Esophagus squamous epithelium (tissue), 5 donors: ENCODE results near the gene PSMD11. TPM values are rescaled to one million over a fixed set of nuclear protein-coding genes. Genes with fewer than 3 reads are reported as not detected.

ENCODE experiments used
- DNase-seq: peaks from one replicate; lab custom pipeline; 2025; lab: John Stamatoyannopoulos, UW
- H3K27ac ChIP-seq, 4 donors: fragments of 200-600 bp; sonication (generic); one replicate each; pipeline ENCODE4 v1.5.1; 2016 to 2019; ENCODE audit warnings: mild to moderate bottlenecking in 1 of 4
- H3K27me3 ChIP-seq, 4 donors: fragments of 200-600 bp; sonication (generic); 1 replicate in 3 of 4; 2 replicates in 1 of 4; pipeline versions ENCODE4 v1.5.1 to v1.6.0; 2017 to 2021; ENCODE audit warnings: antibody characterized with exemption in 1 of 4
- H3K36me3 ChIP-seq, 3 donors: fragments of 200-600 bp; sonication (generic); one replicate each; pipeline ENCODE4 v1.5.1; 2016 to 2019
- H3K4me1 ChIP-seq, 3 donors: fragments of 200-600 bp; sonication (generic); one replicate each; pipeline ENCODE4 v1.5.1; 2017 to 2019
- H3K4me3 ChIP-seq, 4 donors: fragments of 200-600 bp; sonication (generic); 1 replicate in 3 of 4; 2 replicates in 1 of 4; pipeline ENCODE4 v1.5.1; 2016 to 2019; ENCODE audit warnings: mild to moderate bottlenecking in 2 of 4, moderate library complexity in 1 of 4
- H3K9me3 ChIP-seq, 3 donors: fragments of 200-600 bp; sonication (generic); one replicate each; pipeline ENCODE4 v1.5.1; 2016 to 2019
- POLR2A ChIP-seq, 4 donors: fragments of 450-650 bp; IDR thresholded peaks; one replicate each; pipeline ENCODE4 v1.6.1; 2017; ENCODE audit warnings: antibody characterized with exemption in 4 of 4, mild to moderate bottlenecking in 4 of 4, moderate library complexity in 3 of 4
- WGBS, 2 donors: methylation state at CpG; one replicate each; pipeline ENCODE4 v1.1.5; 2018; 5-methylcytosine and 5-hydroxymethylcytosine counted together
- intact Hi-C: fragments of 100-400 bp; cut with DNase I; formaldehyde crosslinking; loops from one replicate; pipeline ENCODE4 v1.15.0; 2022
- total RNA-seq, 4 donors: library from RNA; depleted of rRNA; stranded (reverse); fragments of >200 nt; gene quantifications; one replicate each; pipeline ENCODE4 v1.1.0, GENCODE V29; 2016
- TF ChIP-seq, protein P1 (sequence below), 6 experiments: fragments of 450-650 bp in 4 of 6; fragments of 200-600 bp in 2 of 6; sonication (generic) in 2 of 6; IDR thresholded peaks; one replicate each; pipeline ENCODE4 v1.5.1; 2016 to 2019; ENCODE audit warnings: antibody characterized with exemption in 6 of 6, mild to moderate bottlenecking in 4 of 6, moderate library complexity in 4 of 6
- donor health status: DM: yes; HTN: yes; CAD: no.

PSMD11 gene
- total RNA-seq, 4 donors from 2014 or later, result 53.5 to 148 (median 70.3) TPM

DNA sequence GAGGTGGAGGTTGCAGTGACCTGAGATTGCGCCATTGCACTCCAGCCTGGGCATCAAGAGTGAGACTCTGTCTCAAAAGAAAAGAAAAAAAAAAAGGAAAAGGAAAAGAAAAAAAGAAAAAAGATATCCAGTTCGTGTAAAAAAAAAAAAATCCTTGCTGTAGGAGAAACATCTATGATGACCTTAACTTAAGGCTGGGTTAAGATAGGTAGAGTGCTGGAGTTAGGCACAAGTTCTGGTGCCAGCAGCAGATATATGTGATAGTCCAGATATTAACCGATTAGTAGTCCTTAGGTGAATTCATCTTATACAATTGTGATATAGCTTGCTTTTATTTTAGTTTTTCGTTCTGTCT lies 17.2 kb downstream of the PSMD11 start:
- WGBS, 2 donors, result 48 to 62% methylated on average over 3 to 4 of the region's 4 CpGs
- no peaks in the 10 kb centered on the region for H3K9me3 ChIP-seq
- DNase-seq, result no peak
- TF ChIP-seq, protein P1, sequence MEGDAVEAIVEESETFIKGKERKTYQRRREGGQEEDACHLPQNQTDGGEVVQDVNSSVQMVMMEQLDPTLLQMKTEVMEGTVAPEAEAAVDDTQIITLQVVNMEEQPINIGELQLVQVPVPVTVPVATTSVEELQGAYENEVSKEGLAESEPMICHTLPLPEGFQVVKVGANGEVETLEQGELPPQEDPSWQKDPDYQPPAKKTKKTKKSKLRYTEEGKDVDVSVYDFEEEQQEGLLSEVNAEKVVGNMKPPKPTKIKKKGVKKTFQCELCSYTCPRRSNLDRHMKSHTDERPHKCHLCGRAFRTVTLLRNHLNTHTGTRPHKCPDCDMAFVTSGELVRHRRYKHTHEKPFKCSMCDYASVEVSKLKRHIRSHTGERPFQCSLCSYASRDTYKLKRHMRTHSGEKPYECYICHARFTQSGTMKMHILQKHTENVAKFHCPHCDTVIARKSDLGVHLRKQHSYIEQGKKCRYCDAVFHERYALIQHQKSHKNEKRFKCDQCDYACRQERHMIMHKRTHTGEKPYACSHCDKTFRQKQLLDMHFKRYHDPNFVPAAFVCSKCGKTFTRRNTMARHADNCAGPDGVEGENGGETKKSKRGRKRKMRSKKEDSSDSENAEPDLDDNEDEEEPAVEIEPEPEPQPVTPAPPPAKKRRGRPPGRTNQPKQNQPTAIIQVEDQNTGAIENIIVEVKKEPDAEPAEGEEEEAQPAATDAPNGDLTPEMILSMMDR (IDR thresholded peaks at IDR 0.05), result no peak
- no peak for TF ChIP-seq POLR2A (IDR thresholded peaks at IDR 0.05)
- H3K27ac ChIP-seq, result no peak overlapping the region
- H3K4me1 ChIP-seq, result peaks cover 0 to 8% (median 0%) of the 10 kb centered on the region in 3 donors
- no peaks in the 10 kb centered on the region for H3K27me3 ChIP-seq
- intact Hi-C loops, result no loop called here
- H3K4me3 ChIP-seq, result no peak overlapping the region
- H3K36me3 ChIP-seq, result peaks cover 4 to 97% (median 26%) of the 10 kb centered on the region in 3 donors

DNA sequence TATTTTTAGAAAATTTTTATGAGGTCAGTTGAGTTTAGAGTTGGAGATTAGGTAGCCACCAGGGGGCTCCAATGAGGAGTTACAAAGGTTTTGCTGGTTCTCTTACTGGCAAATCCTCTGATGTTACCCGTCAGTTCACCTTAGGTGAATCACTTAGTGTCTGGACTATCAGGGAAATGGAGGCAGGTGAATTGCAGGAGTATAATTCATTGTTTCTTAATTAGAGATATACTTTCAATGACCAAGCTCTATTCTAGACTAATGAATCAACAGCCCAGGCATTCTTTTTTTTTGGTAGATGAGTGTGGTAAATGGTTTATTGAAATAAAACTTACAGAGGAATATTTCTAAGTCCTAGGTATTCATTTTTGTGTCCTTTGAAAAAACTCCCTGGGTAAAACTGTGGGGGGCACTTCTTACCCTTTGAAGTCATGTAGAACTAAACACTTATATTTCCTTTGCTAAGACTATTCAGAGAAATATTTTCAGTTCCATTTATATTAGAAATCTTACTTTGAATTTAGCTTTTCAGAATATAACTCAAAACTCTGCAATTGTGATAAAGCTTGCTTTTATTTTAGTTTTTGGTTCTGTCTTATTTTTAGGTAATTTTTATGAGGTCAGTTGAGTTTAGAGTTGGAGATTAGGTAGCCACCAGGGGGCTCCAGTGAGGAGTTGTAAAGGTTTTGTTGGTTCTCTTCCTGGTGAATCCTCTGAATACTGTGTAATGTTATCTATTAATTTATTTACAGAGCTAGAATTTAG lies 17.7 kb downstream of the PSMD11 start:
- TF ChIP-seq, protein P1 (IDR thresholded peaks at IDR 0.05), result peak; percentile 37 to 60 (median 53)
- TF ChIP-seq POLR2A (IDR thresholded peaks at IDR 0.05), result no peak
- Histone ChIP-seq H3K27me3 (no peaks in the 10 kb centered on the region), H3K4me1 (peaks cover 0 to 8% (median 0%) of the 10 kb centered on the region in 3 donors), H3K9me3 (no peaks in the 10 kb centered on the region), H3K4me3 (no peak overlapping the region), H3K36me3 (peaks cover 4 to 97% (median 20%) of the 10 kb centered on the region in 3 donors), H3K27ac (no peak overlapping the region)
- intact Hi-C loops, result no loop called here
- no peak for DNase-seq
- WGBS, 2 donors, result 29 to 33% methylated on average over 1 of the region's 1 CpG

DNA sequence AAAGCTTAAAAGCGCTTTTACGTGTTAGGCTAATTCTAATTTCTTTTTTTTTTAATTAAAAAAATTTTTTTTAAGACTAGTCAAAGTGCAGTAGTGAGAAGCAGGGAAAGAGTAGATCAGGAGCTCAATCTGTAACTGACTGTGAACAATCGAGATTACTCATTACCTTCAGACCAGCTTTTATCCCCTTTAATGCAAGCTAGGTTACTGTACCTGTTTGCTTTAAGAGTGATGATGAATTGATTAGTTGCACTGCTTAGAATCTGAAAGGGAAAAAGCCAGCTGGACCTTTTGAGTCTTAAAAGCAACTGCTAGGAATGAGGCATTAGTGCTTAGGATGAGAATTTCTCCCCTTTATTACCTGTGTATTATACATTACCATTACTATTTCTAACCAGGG lies 19.0 kb downstream of the PSMD11 start:
- TF ChIP-seq, protein P1 (IDR thresholded peaks at IDR 0.05), result no peak
- no peak for TF ChIP-seq POLR2A (IDR thresholded peaks at IDR 0.05)
- peaks cover 0 to 8% (median 0%) of the 10 kb centered on the region in 3 donors for H3K4me1 ChIP-seq
- no peak for DNase-seq
- intact Hi-C loops, result no loop called here
- H3K27ac ChIP-seq, result no peak overlapping the region
- WGBS, 2 donors, result 71 to 98% methylated on average over 3 of the region's 3 CpGs
- peaks cover 3 to 97% (median 19%) of the 10 kb centered on the region in 3 donors for H3K36me3 ChIP-seq
- H3K4me3 ChIP-seq, result no peak overlapping the region
- no peaks in the 10 kb centered on the region for H3K9me3 ChIP-seq
- no peaks in the 10 kb centered on the region for H3K27me3 ChIP-seq

DNA sequence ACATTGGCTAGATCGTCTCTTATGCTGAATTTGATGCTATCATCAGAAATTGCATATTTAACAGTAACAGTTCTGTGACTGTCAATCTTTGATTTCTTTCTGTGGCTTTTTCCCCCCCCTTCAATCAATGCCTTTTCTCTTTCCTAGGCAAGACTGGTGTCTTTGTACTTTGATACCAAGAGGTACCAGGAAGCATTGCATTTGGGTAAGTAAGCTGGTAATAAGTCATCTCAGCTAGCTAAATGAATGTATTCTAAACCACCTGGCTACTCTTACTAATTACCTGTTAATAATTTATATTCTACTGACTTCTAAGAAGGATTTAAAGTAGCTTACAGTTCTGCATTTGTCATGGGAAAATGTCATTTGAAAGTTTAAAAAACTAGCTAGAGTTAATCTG lies 20.1 kb downstream of the PSMD11 start:
- no peaks in the 10 kb centered on the region for H3K9me3 ChIP-seq
- TF ChIP-seq, protein P1 (IDR thresholded peaks at IDR 0.05), result no peak
- TF ChIP-seq POLR2A (IDR thresholded peaks at IDR 0.05), result no peak
- H3K27ac ChIP-seq, result no peak overlapping the region
- no peak for DNase-seq
- intact Hi-C loops, result no loop called here
- peaks cover 0 to 8% (median 0%) of the 10 kb centered on the region in 3 donors for H3K4me1 ChIP-seq
- peaks cover 6 to 97% (median 23%) of the 10 kb centered on the region in 3 donors for H3K36me3 ChIP-seq
- WGBS, 2 donors, result 76 to 91% methylated on average over 1 of the region's 1 CpG
- no peak overlapping the region for H3K4me3 ChIP-seq
- no peaks in the 10 kb centered on the region for H3K27me3 ChIP-seq

DNA sequence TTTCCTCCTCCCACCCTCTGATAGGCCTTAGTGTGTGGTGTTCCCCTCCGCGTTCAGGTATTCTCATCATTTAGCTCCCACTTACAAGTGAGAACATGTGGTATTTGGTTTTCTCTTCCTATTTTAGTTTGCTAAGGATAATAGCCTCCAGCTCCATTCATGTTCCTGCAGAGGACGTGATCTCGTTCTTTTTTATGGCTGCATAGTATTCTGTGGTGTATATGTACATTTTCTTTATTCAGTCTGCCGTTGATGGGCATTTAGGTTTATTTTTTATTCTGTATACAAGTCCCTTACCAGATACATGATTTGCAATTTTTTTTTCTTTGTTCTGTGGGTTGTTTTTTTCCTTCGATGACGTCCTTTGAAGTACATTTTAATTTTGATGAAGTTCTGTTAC lies 23.6 kb downstream of the PSMD11 start:
- Histone ChIP-seq H3K4me3 (no peak overlapping the region), H3K36me3 (peaks cover 19 to 100% (median 34%) of the 10 kb centered on the region in 3 donors), H3K27ac (no peak overlapping the region), H3K27me3 (no peaks in the 10 kb centered on the region), H3K9me3 (no peaks in the 10 kb centered on the region), H3K4me1 (no peaks in the 10 kb centered on the region)
- DNase-seq, result no peak
- 89 to 96% methylated on average over 7 of the region's 7 CpGs for WGBS, 2 donors
- TF ChIP-seq POLR2A (IDR thresholded peaks at IDR 0.05), result no peak
- TF ChIP-seq, protein P1 (IDR thresholded peaks at IDR 0.05), result no peak
- intact Hi-C loops, result no loop called here
